OCI-LY1 (cell line): Measurements from ENCODE around the gene PSORS1C1.

Experiments used
- H2AFZ ChIP-seq: fragments of 200-600 bp; sonication (generic), shearing (Covaris generic); 2 replicates; pipeline ENCODE4 v1.6.0; 2014; ENCODE audit warnings: antibody characterized with exemption, mild to moderate bottlenecking, low read length
- H3F3A ChIP-seq: fragments of 200-600 bp; sonication (generic), shearing (Covaris generic); 2 replicates; pipeline ENCODE4 v1.6.0; 2014; ENCODE audit warnings: mild to moderate bottlenecking, antibody characterized with exemption, low read length, moderate library complexity; ENCODE audit not compliant: insufficient read depth
- H3K27ac ChIP-seq: fragments of 200-600 bp; sonication (generic); 2 replicates; pipeline ENCODE4 v1.5.1; 2014; ENCODE audit warnings: low read length, mixed run types, mild to moderate bottlenecking, low read depth; ENCODE audit not compliant: poor library complexity, severe bottlenecking
- H3K27me3 ChIP-seq: fragments of 200-600 bp; sonication (generic); 2 replicates; pipeline ENCODE4 v1.6.0; 2014; ENCODE audit warnings: antibody characterized with exemption, mild to moderate bottlenecking, low read length, moderate library complexity; ENCODE audit not compliant: insufficient read depth
- H3K36me3 ChIP-seq: fragments of 200-600 bp; sonication (generic); 2 replicates; pipeline ENCODE4 v1.6.1; 2014; ENCODE audit warnings: mild to moderate bottlenecking, antibody characterized with exemption, low read length, moderate library complexity, mixed read lengths; ENCODE audit not compliant: insufficient read depth
- H3K4me1 ChIP-seq: fragments of 200-600 bp; sonication (generic); 2 replicates; pipeline ENCODE4 v1.5.1; 2014; ENCODE audit warnings: mild to moderate bottlenecking, low read length, moderate library complexity; ENCODE audit not compliant: insufficient read depth, severe bottlenecking
- H3K4me2 ChIP-seq: fragments of 200-600 bp; sonication (generic), shearing (Covaris generic); 2 replicates; pipeline ENCODE4 v1.6.1; 2014; ENCODE audit warnings: low read length
- H3K4me3 ChIP-seq: fragments of 200-600 bp; sonication (generic); 2 replicates; pipeline ENCODE4 v1.5.1; 2014; ENCODE audit warnings: low read length, low read depth, mild to moderate bottlenecking, mixed read lengths; ENCODE audit not compliant: poor library complexity, severe bottlenecking
- H3K79me2 ChIP-seq: fragments of 200-600 bp; shearing (Covaris generic); 2 replicates; pipeline ENCODE4 v1.6.1; 2016; ENCODE audit warnings: mixed run types, low read length, mixed read lengths; ENCODE audit not compliant: insufficient read depth
- H3K9ac ChIP-seq: fragments of 200-600 bp; sonication (generic), shearing (Covaris generic); 2 replicates; pipeline ENCODE4 v1.6.1; 2014; ENCODE audit warnings: mild to moderate bottlenecking, low read length, mixed read lengths
- H3K9me2 ChIP-seq: fragments of 200-600 bp; sonication (generic), shearing (Covaris generic); 2 replicates; pipeline ENCODE4 v1.6.1; 2014; ENCODE audit warnings: low read depth, mild to moderate bottlenecking, low read length, mixed read lengths
- H3K9me3 ChIP-seq: fragments of 200-600 bp; shearing (Covaris generic); 2 replicates; pipeline ENCODE4 v1.6.1; 2014; ENCODE audit warnings: low read length, mixed read lengths
- H4K20me1 ChIP-seq: fragments of 200-600 bp; sonication (generic), shearing (Covaris generic); 2 replicates; pipeline ENCODE4 v1.6.0; 2016; ENCODE audit warnings: mild to moderate bottlenecking, low read length; ENCODE audit not compliant: insufficient read depth
- CTCF ChIP-seq: fragments of 200-600 bp; sonication (generic), shearing (Covaris generic); IDR thresholded peaks from 2 replicates; pipeline ENCODE4 v1.5.1; 2017; ENCODE audit warnings: mild to moderate bottlenecking, antibody characterized with exemption, low read length, moderate library complexity, mixed read lengths
- EZH2 ChIP-seq: fragments of 200-600 bp; sonication (generic), shearing (Covaris generic); IDR thresholded peaks from 2 replicates; pipeline ENCODE4 v1.8.0; 2017; ENCODE audit warnings: borderline replicate concordance, mixed run types, mild to moderate bottlenecking, antibody characterized with exemption, low read length, moderate library complexity, mixed read lengths

PSORS1C1 gene

GRCh38 chr6:31075528-31075927, 39.1 kb upstream of the PSORS1C1 start:
- no peaks in the 10 kb centered on the region for H3K9me2 ChIP-seq
- no peaks in the 10 kb centered on the region for H3K27me3 ChIP-seq
- H3K79me2 ChIP-seq: no peaks in the 10 kb centered on the region
- no peak overlapping the region for H2AFZ ChIP-seq
- no peaks in the 10 kb centered on the region for H3F3A ChIP-seq
- H4K20me1 ChIP-seq: no peaks in the 10 kb centered on the region
- H3K4me3 ChIP-seq: no peak overlapping the region
- H3K4me2 ChIP-seq: no peak overlapping the region
- H3K4me1 ChIP-seq: no peaks in the 10 kb centered on the region
- no peak overlapping the region for H3K27ac ChIP-seq
- H3K9ac ChIP-seq: no peak overlapping the region
- H3K9me3 ChIP-seq: no peaks in the 10 kb centered on the region
- H3K36me3 ChIP-seq: no peaks in the 10 kb centered on the region
- TF ChIP-seq EZH2 (no peak), CTCF (no peak)

GRCh38 chr6:31076611-31077010, 38.0 kb upstream of the PSORS1C1 start:
- Histone ChIP-seq H2AFZ (no peak overlapping the region), H3K4me2 (no peak overlapping the region), H3K4me1 (no peaks in the 10 kb centered on the region), H3K4me3 (no peak overlapping the region), H3F3A (no peaks in the 10 kb centered on the region), H3K27ac (no peak overlapping the region), H3K79me2 (no peaks in the 10 kb centered on the region), H3K9ac (no peak overlapping the region), H3K36me3 (no peaks in the 10 kb centered on the region), H4K20me1 (no peaks in the 10 kb centered on the region), H3K9me3 (no peaks in the 10 kb centered on the region), H3K9me2 (no peaks in the 10 kb centered on the region), H3K27me3 (no peaks in the 10 kb centered on the region)
- TF ChIP-seq CTCF (no peak), EZH2 (no peak)

GRCh38 chr6:31079656-31080261, 34.8 kb upstream of the PSORS1C1 start:
- H3K4me3 ChIP-seq: no peak overlapping the region
- H3K27me3 ChIP-seq: no peaks in the 10 kb centered on the region
- no peak overlapping the region for H3K4me2 ChIP-seq
- no peaks in the 10 kb centered on the region for H3K9me3 ChIP-seq
- no peak overlapping the region for H2AFZ ChIP-seq
- H4K20me1 ChIP-seq: no peaks in the 10 kb centered on the region
- H3K36me3 ChIP-seq: no peaks in the 10 kb centered on the region
- no peak overlapping the region for H3K27ac ChIP-seq
- no peaks in the 10 kb centered on the region for H3K9me2 ChIP-seq
- no peak for TF ChIP-seq EZH2
- peak; percentile 82 for TF ChIP-seq CTCF
- no peaks in the 10 kb centered on the region for H3K79me2 ChIP-seq
- H3K9ac ChIP-seq: no peak overlapping the region
- H3K4me1 ChIP-seq: no peaks in the 10 kb centered on the region
- no peaks in the 10 kb centered on the region; the same call in 1 of the 2 replicates for H3F3A ChIP-seq
